ENCODE data around the gene IL18. TPM values are rescaled to one million over a fixed set of nuclear protein-coding genes. Genes with fewer than 3 reads are reported as not detected.

Gene IL18
- total and polyA plus RNA-seq, 2 experiments from 2014 or later = 0.28 to 1.7 TPM

GRCh38 chr11:112127056-112127455, 36.8 kb downstream of the IL18 start (continued):
- no peak for TF ChIP-seq ZNF462 (CRISPR knock-in tag; IDR thresholded peaks at IDR 0.05)
- no peak for TF ChIP-seq CTCF (conservative IDR thresholded peaks at IDR 0.05; ENCODE audit: low read depth in 2 of 2)
- no peak for TF ChIP-seq JUNB (IDR thresholded peaks at IDR 0.05; ENCODE audit: unreplicated experiment)
- TF ChIP-seq ETS1 (IDR thresholded peaks at IDR 0.05) = no peak
- no peak for TF ChIP-seq EZH2phosphoT487 (IDR thresholded peaks at IDR 0.05; ENCODE audit: unreplicated experiment)

GRCh38 chr11:112123129-112123528, 40.8 kb downstream of the IL18 start:
- no peak overlapping the region for H2AFZ ChIP-seq
- no peak for ATAC-seq
- H3K4me1 ChIP-seq (ENCODE audit: insufficient read depth) = no peaks in the 10 kb centered on the region
- TF ChIP-seq ETS1 (IDR thresholded peaks at IDR 0.05) = no peak
- TF ChIP-seq CTCF (conservative IDR thresholded peaks at IDR 0.05; ENCODE audit: low read depth in 2 of 2) = no peak
- no peak for TF ChIP-seq EZH2 (IDR thresholded peaks at IDR 0.05; ENCODE audit: low read depth, unreplicated experiment)
- TF ChIP-seq REST (IDR thresholded peaks at IDR 0.05; ENCODE audit: unreplicated experiment) = no peak
- TF ChIP-seq CREB1 (CRISPR knock-in tag; IDR thresholded peaks at IDR 0.05; ENCODE audit: low read depth) = no peak

More at GRCh38 chr11:112123129-112123528, 40.8 kb downstream of the IL18 start:
- no peak overlapping the region for H3K27ac ChIP-seq (ENCODE audit: low read depth)
- no peaks in the 10 kb centered on the region for H3K9me2 ChIP-seq (ENCODE audit: insufficient read depth)
- no peaks in the 10 kb centered on the region for H3K79me2 ChIP-seq (replicated peaks; ENCODE audit: insufficient read depth)
- no peak overlapping the region for H3K4me2 ChIP-seq
- H3K4me1 Mint-ChIP-seq = no peaks in the 10 kb centered on the region
- H3K27me3 ChIP-seq (ENCODE audit: insufficient read depth) = no peaks in the 10 kb centered on the region
- peaks cover 2% of the 10 kb centered on the region for H3K27me3 Mint-ChIP-seq (ENCODE audit: insufficient read depth, low read depth, poor library complexity)
- H3K27ac Mint-ChIP-seq = no peak overlapping the region
- H3F3A ChIP-seq (replicated peaks; ENCODE audit: low read depth) = no peaks in the 10 kb centered on the region
- no peak overlapping the region for H3K4me3 Mint-ChIP-seq
- H3K9me3 Mint-ChIP-seq = peaks cover 3% of the 10 kb centered on the region; the same call in 1 of the 3 replicates
- H3K36me3 ChIP-seq (ENCODE audit: insufficient read depth) = no peaks in the 10 kb centered on the region
- H3K36me3 Mint-ChIP-seq (ENCODE audit: low read depth) = no peaks in the 10 kb centered on the region
- DNase-seq (ENCODE audit: low spot score) = no peak
- no peaks in the 10 kb centered on the region for H4K20me1 ChIP-seq (replicated peaks; ENCODE audit: insufficient read depth)
- H3K4me3 ChIP-seq = no peak overlapping the region

All from GM23338 (cell line).